GM12891 (cell line): Measurements from ENCODE around the gene CALM3.

ENCODE experiments used
- POLR2A ChIP-seq: IDR thresholded peaks from 2 replicates; pipeline ENCODE4 v1.6.1; 2011; ENCODE audit warnings: low read depth, low read length, control low read depth
- TAF1 ChIP-seq: IDR thresholded peaks from 2 replicates; pipeline ENCODE4 v1.6.1; 2011; ENCODE audit warnings: low read depth, low read length, control low read depth

- TF ChIP-seq POLR2A (no peak), TAF1 (no peak)
These were observed 30.4 kb downstream of the CALM3 start for GRCh38 chr19:46631481-46631880.
